ENCODE data around the gene RXRG.

DNA sequence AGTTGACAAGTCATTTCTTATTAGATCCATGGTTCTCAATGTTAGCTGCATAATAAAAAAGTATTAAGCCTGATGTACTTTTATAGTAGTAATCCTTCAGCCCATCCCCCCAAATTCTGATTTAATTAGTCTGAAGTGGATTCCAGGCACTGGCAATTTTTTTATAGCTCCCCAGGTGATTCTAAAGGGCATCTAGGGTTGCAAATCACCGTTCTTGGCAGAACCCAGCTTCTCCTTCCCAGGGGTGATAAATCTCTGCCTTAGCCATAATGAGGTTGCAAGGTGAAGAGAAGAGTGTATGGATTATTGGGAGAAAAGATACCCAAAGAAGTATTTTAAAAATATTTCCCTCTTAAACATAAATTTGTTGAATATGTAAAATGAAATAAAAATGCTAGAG is 43.0 kb upstream of the RXRG start:
- no peak for TF ChIP-seq GATA3 (IDR thresholded peaks at IDR 0.05; ENCODE audit: low read depth, low read length)
- TF ChIP-seq GATA2 (IDR thresholded peaks at IDR 0.05; ENCODE audit: low read depth, low read length), result no peak

Measured in SH-SY5Y (cell line).